ENCODE data around the gene EFCAB9. TPM values are rescaled to one million over a fixed set of nuclear protein-coding genes. Genes with fewer than 3 reads are reported as not detected.
A peak's percentile ranks its signal among the peaks of the same experiment; 100 is the strongest.

Gene EFCAB9
- total and polyA plus RNA-seq, 4 donors, result not detected

- no peak overlapping the region for H3K4me3 ChIP-seq (ENCODE audit: low read depth in 1 of 3, low read length in 3 of 3)
- no peak for TF ChIP-seq EGR1 (IDR thresholded peaks at IDR 0.05; ENCODE audit: low read depth in 2 of 2)
- no peak for TF ChIP-seq GABPA (IDR thresholded peaks at IDR 0.05 in 1 of 2, conservative IDR thresholded peaks at IDR 0.05 in 1 of 2)
- TF ChIP-seq TAF1 (conservative IDR thresholded peaks at IDR 0.05), result no peak
- no peak for TF ChIP-seq HNF4G (IDR thresholded peaks at IDR 0.05)
- TF ChIP-seq REST (IDR thresholded peaks at IDR 0.05), result no peak
- no peaks in the 10 kb centered on the region for H3K36me3 ChIP-seq (ENCODE audit: control insufficient read depth in 4 of 4, insufficient read depth in 3 of 4, low read depth in 1 of 4, low read length in 3 of 4)
- H3K27me3 ChIP-seq (ENCODE audit: control insufficient read depth in 4 of 4, insufficient read depth in 4 of 4, low read length in 3 of 4), result no peaks in the 10 kb centered on the region
- peaks cover 0 to 2% (median 0%) of the 10 kb centered on the region in 4 donors for H3K4me1 ChIP-seq (ENCODE audit: control insufficient read depth in 4 of 4, insufficient read depth in 4 of 4, low read length in 3 of 4)
- 85% methylated on average over 10 of the region's 10 CpGs for WGBS
- DNase-seq (ENCODE audit: low spot score), result peak; percentile 78
- no peak overlapping the region for H3K9ac ChIP-seq (ENCODE audit: low read depth in 1 of 2, low read length in 2 of 2)
- no peak overlapping the region for H3K27ac ChIP-seq (ENCODE audit: low read depth in 1 of 2, low read length in 2 of 2)
- H3K9me3 ChIP-seq (ENCODE audit: control insufficient read depth in 4 of 4, low read length in 3 of 4), result no peaks in the 10 kb centered on the region
Observed at GRCh38 chr5:172144291-172144815, 49.6 kb upstream of the EFCAB9 start.

- TF ChIP-seq YY1 (IDR thresholded peaks at IDR 0.05), result no peak
- TF ChIP-seq REST (IDR thresholded peaks at IDR 0.05), result no peak
- TF ChIP-seq HNF4A (conservative IDR thresholded peaks at IDR 0.05), result no peak
- TF ChIP-seq ZBTB33 (IDR thresholded peaks at IDR 0.05), result no peak
- no peak for TF ChIP-seq NR2F2 (IDR thresholded peaks at IDR 0.05)
- no peak for TF ChIP-seq RXRA (IDR thresholded peaks at IDR 0.05)
- no peak for TF ChIP-seq SP1 (IDR thresholded peaks at IDR 0.05)
- no peak for TF ChIP-seq FOXA1 (IDR thresholded peaks at IDR 0.05)
- TF ChIP-seq EGR1 (IDR thresholded peaks at IDR 0.05; ENCODE audit: low read depth in 2 of 2), result no peak
- no peak for TF ChIP-seq RAD21 (IDR thresholded peaks at IDR 0.05)
- no peak for TF ChIP-seq FOXA2 (IDR thresholded peaks at IDR 0.05)
- TF ChIP-seq MAX (IDR thresholded peaks at IDR 0.05), result no peak
- no peak for TF ChIP-seq ATF3 (IDR thresholded peaks at IDR 0.05)
- TF ChIP-seq TAF1 (conservative IDR thresholded peaks at IDR 0.05), result no peak
- no peak overlapping the region for H3K4me3 ChIP-seq (ENCODE audit: low read depth in 1 of 3, low read length in 3 of 3)
- WGBS, result 87% methylated on average over 15 of the region's 15 CpGs
- H3K9ac ChIP-seq (ENCODE audit: low read depth in 1 of 2, low read length in 2 of 2), result no peak overlapping the region
- H3K36me3 ChIP-seq (ENCODE audit: control insufficient read depth in 4 of 4, insufficient read depth in 3 of 4, low read depth in 1 of 4, low read length in 3 of 4), result no peaks in the 10 kb centered on the region
- DNase-seq (ENCODE audit: low spot score), result peak; percentile 52
- no peaks in the 10 kb centered on the region for H3K27me3 ChIP-seq (ENCODE audit: control insufficient read depth in 4 of 4, insufficient read depth in 4 of 4, low read length in 3 of 4)
- H3K9me3 ChIP-seq (ENCODE audit: control insufficient read depth in 4 of 4, low read length in 3 of 4), result no peaks in the 10 kb centered on the region
- peaks cover 0 to 2% (median 0%) of the 10 kb centered on the region in 4 donors for H3K4me1 ChIP-seq (ENCODE audit: control insufficient read depth in 4 of 4, insufficient read depth in 4 of 4, low read length in 3 of 4)
- no peak overlapping the region for H3K27ac ChIP-seq (ENCODE audit: low read depth in 1 of 2, low read length in 2 of 2)
Observed at GRCh38 chr5:172144931-172145869, 48.8 kb upstream of the EFCAB9 start.
